ENCODE data around the gene SERPINB8. TPM values are rescaled to one million over a fixed set of nuclear protein-coding genes. Genes with fewer than 3 reads are reported as not detected.

Gene SERPINB8
- total RNA-seq, 4 donors from 2014 or later = 47.3 to 64.2 (median 60.5) TPM

DNA sequence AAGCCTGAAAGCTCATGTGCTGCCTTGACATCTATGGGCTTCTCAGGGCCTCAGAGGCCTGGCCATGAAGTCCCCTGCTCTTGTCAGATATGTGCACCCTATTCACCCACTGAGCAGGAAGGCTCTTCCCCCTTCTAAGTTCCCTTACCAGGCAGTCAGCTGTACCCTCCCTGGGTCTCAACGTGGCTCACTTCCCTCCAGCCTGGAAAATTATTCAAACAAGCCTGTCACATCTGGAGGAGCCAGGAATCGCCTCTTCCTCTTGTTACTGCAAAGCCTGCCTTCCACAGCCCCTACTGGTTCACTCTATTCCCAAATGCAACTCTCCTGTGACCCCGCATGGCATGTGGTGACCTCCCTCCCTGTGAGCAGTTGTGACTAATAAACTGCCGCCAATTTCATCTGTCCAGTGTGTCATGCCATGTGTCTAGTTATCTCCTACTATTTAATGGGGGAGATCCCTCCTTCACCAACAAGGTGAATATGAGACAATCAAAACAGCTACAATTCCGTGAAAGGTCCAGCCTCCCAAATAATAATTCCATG, 8.4 kb upstream of the SERPINB8 start:
- Histone ChIP-seq H3K9me3 (no peaks in the 10 kb centered on the region), H3K4me1 (peaks cover 12% of the 10 kb centered on the region), H3K27ac (no peak overlapping the region), H3K4me3 (no peak overlapping the region), H3K27me3 (no peaks in the 10 kb centered on the region), H3K36me3 (no peaks in the 10 kb centered on the region)
- no peak for DNase-seq (ENCODE audit: low spot score in 2 of 2)
- TF ChIP-seq POLR2A (IDR thresholded peaks at IDR 0.05) (no peak), EP300 (IDR thresholded peaks at IDR 0.05) (no peak), POLR2AphosphoS5 (IDR thresholded peaks at IDR 0.05) (no peak)
- TF ChIP-seq, protein P1, sequence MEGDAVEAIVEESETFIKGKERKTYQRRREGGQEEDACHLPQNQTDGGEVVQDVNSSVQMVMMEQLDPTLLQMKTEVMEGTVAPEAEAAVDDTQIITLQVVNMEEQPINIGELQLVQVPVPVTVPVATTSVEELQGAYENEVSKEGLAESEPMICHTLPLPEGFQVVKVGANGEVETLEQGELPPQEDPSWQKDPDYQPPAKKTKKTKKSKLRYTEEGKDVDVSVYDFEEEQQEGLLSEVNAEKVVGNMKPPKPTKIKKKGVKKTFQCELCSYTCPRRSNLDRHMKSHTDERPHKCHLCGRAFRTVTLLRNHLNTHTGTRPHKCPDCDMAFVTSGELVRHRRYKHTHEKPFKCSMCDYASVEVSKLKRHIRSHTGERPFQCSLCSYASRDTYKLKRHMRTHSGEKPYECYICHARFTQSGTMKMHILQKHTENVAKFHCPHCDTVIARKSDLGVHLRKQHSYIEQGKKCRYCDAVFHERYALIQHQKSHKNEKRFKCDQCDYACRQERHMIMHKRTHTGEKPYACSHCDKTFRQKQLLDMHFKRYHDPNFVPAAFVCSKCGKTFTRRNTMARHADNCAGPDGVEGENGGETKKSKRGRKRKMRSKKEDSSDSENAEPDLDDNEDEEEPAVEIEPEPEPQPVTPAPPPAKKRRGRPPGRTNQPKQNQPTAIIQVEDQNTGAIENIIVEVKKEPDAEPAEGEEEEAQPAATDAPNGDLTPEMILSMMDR (IDR thresholded peaks at IDR 0.05) = no peak
- 75% methylated on average over 5 of the region's 5 CpGs for WGBS

DNA sequence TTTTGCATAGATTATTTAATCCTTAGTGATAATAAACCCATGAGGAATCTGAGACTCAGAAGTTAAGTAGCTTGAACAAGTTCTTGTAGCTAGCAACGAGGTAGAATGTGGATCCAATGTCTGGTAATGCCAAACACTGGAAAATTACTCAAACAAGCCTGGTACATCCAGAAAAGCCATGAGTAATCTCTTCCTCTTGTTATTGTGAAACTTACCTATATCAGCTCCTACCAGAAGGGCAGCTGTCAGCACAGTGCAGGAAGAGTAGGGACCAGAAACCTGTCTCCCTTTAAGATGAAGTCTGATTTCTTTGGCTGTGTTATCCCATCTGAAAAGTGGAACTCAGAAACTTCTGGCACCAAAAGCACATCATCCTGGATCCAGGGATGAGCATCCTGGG, 7.7 kb upstream of the SERPINB8 start:
- TF ChIP-seq, protein P1 (IDR thresholded peaks at IDR 0.05) = no peak
- TF ChIP-seq POLR2AphosphoS5 (IDR thresholded peaks at IDR 0.05) (no peak), EP300 (IDR thresholded peaks at IDR 0.05) (no peak), POLR2A (IDR thresholded peaks at IDR 0.05) (no peak)
- WGBS = 33% methylated on average over 1 of the region's 1 CpG

DNA sequence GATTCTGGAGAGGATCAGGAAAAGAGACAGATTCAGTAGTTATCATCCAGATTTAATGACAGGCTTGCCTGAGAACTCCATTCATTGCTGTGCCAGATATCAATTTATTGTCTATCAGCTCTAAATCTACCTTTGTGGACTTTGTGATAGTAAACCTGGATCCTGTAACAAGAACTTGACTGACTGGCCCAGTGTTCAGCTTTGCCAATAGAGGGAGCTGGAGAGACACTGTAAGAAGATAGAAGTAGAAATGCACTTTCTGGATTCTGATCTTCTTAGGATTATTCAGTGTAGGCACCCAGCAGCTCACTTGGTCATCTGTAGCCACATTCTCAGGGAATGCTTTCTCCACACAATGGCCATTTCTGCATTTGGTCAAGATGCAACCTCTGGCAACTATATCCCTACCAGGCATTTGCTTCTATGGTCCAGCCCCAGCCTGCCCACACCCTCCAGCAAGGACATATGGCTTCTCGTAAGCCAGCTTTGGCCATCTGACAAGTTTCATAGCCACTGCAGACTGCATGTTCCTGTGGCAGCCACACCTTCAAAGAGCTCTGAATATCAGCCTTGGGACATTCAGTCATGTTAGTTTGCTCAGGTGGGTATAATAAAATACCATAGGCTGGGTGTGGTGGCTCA, 6.1 kb upstream of the SERPINB8 start:
- TF ChIP-seq POLR2AphosphoS5 (IDR thresholded peaks at IDR 0.05) (no peak), EP300 (IDR thresholded peaks at IDR 0.05) (no peak), POLR2A (IDR thresholded peaks at IDR 0.05) (no peak)
- TF ChIP-seq, protein P1 (IDR thresholded peaks at IDR 0.05) = peak; percentile 35 to 83
- Histone ChIP-seq H3K36me3 (no peaks in the 10 kb centered on the region), H3K27ac (peak overlapping the region; percentile 18), H3K27me3 (no peaks in the 10 kb centered on the region), H3K4me3 (no peak overlapping the region), H3K9me3 (no peaks in the 10 kb centered on the region), H3K4me1 (peaks cover 12% of the 10 kb centered on the region)
- WGBS = 45% methylated on average over 1 of the region's 1 CpG
- no peak for DNase-seq (ENCODE audit: low spot score in 2 of 2)

More for the DNA sequence above, 7.7 kb upstream of the SERPINB8 start:
- no peak for DNase-seq (ENCODE audit: low spot score in 2 of 2)
- Histone ChIP-seq H3K9me3 (no peaks in the 10 kb centered on the region), H3K36me3 (no peaks in the 10 kb centered on the region), H3K27ac (no peak overlapping the region), H3K27me3 (no peaks in the 10 kb centered on the region), H3K4me1 (peaks cover 12% of the 10 kb centered on the region), H3K4me3 (no peak overlapping the region)

DNA sequence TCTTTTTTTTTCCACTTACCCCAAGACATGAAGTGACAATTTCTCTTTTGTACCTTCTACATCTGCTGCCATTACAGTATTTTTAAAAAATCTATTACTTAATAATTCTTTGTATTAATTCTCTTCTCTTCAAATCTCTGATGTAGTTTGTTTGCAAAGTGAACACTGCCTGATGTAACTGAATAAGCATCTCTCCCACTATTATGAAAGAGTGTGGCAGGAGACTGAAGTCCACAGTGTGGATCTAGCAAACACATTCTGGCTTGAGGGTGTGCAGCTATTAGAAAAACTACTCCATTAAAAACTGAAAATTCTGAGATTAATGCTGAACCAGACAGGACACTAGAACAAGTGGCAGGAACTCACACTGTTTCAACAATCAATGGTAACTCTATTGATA, 5.0 kb upstream of the SERPINB8 start:
- no peak overlapping the region for H3K4me3 ChIP-seq
- no peak for DNase-seq (ENCODE audit: low spot score in 2 of 2)
- no peaks in the 10 kb centered on the region for H3K27me3 ChIP-seq
- peaks cover 22% of the 10 kb centered on the region for H3K4me1 ChIP-seq
- H3K36me3 ChIP-seq = no peaks in the 10 kb centered on the region
- TF ChIP-seq POLR2AphosphoS5 (IDR thresholded peaks at IDR 0.05) = no peak
- TF ChIP-seq, protein P1 (IDR thresholded peaks at IDR 0.05) = no peak
- no peak for TF ChIP-seq EP300 (IDR thresholded peaks at IDR 0.05)
- TF ChIP-seq POLR2A (IDR thresholded peaks at IDR 0.05) = no peak
- no peak overlapping the region for H3K27ac ChIP-seq
- H3K9me3 ChIP-seq = no peaks in the 10 kb centered on the region

DNA sequence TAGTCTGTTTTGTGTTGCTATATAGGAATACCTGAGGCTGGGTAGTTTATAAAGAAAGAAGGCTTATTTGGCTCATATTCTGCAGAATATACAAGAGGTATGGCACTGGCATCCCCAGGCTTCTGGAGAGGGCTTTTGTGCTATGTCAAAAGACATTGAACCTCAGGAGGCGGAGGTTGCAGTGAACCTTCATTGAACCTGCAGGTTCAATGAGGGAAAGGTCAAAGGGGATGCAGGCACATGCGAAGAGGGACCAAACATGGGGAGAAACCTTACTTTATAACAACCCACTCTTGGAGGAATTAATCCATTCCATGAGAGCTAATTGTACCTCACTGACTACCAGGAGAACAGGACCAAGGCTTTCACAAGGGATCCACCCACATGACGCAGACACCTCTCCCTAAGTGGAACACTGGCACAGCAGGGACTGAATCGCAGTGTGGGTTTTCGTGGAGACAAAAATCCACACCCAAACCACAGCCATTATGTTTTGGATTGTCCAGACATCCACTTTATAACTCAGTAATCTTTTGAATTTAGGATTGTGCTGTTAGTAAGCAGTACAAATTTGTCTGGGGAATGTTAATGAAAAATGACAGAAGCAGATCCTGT, 4.1 kb upstream of the SERPINB8 start:
- Histone ChIP-seq H3K27ac (peak overlapping the region; percentile 50), H3K9me3 (no peaks in the 10 kb centered on the region), H3K36me3 (no peaks in the 10 kb centered on the region), H3K27me3 (no peaks in the 10 kb centered on the region), H3K4me1 (peaks cover 22% of the 10 kb centered on the region), H3K4me3 (no peak overlapping the region)
- TF ChIP-seq POLR2AphosphoS5 (IDR thresholded peaks at IDR 0.05) = no peak
- TF ChIP-seq, protein P1 (IDR thresholded peaks at IDR 0.05) = no peak
- no peak for TF ChIP-seq EP300 (IDR thresholded peaks at IDR 0.05)
- no peak for TF ChIP-seq POLR2A (IDR thresholded peaks at IDR 0.05)
- DNase-seq (ENCODE audit: low spot score in 2 of 2) = no peak
- 87% methylated on average over 5 of the region's 5 CpGs for WGBS
